Measurements from ENCODE around the gene TMPRSS2. TPM values are rescaled to one million over a fixed set of nuclear protein-coding genes. Genes with fewer than 3 reads are reported as not detected.

Gene TMPRSS2
- total RNA-seq, 1 donor from 2014 or later: 1.3 TPM

DNA sequence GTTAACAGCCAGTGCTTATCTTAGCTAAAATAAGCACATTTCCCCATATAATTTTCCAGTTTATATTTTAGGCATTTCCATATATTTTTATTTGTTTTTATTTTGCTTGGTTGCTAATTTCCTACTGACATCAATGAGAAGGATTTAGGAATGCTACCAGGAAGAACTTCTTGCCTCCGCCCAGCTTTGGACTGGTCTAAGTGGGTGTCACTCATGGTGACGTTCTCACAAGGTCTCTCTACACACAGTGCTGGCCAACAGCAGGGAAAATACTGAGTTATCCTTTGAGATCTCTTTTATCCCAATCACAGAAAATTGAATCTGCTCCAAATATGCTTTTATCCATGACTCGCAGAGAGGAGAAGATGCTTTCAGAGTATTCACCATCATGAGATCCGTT, 68.7 kb downstream of the TMPRSS2 start:
- H3K36me3 Mint-ChIP-seq: peaks cover 35% of the 10 kb centered on the region
- TF ChIP-seq, protein P1, sequence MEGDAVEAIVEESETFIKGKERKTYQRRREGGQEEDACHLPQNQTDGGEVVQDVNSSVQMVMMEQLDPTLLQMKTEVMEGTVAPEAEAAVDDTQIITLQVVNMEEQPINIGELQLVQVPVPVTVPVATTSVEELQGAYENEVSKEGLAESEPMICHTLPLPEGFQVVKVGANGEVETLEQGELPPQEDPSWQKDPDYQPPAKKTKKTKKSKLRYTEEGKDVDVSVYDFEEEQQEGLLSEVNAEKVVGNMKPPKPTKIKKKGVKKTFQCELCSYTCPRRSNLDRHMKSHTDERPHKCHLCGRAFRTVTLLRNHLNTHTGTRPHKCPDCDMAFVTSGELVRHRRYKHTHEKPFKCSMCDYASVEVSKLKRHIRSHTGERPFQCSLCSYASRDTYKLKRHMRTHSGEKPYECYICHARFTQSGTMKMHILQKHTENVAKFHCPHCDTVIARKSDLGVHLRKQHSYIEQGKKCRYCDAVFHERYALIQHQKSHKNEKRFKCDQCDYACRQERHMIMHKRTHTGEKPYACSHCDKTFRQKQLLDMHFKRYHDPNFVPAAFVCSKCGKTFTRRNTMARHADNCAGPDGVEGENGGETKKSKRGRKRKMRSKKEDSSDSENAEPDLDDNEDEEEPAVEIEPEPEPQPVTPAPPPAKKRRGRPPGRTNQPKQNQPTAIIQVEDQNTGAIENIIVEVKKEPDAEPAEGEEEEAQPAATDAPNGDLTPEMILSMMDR (IDR thresholded peaks at IDR 0.05; ENCODE audit: unreplicated experiment): no peak
- peaks cover 17% of the 10 kb centered on the region for H3K9me3 Mint-ChIP-seq
- H3K27ac Mint-ChIP-seq: no peak overlapping the region
- no peak for DNase-seq (ENCODE audit: low spot score in 2 of 2, unreplicated experiment in 2 of 2)
- no peaks in the 10 kb centered on the region for H3K27me3 Mint-ChIP-seq (ENCODE audit: low read depth)
- no peak overlapping the region for H3K4me3 Mint-ChIP-seq
- no peaks in the 10 kb centered on the region for H3K4me1 Mint-ChIP-seq

DNA sequence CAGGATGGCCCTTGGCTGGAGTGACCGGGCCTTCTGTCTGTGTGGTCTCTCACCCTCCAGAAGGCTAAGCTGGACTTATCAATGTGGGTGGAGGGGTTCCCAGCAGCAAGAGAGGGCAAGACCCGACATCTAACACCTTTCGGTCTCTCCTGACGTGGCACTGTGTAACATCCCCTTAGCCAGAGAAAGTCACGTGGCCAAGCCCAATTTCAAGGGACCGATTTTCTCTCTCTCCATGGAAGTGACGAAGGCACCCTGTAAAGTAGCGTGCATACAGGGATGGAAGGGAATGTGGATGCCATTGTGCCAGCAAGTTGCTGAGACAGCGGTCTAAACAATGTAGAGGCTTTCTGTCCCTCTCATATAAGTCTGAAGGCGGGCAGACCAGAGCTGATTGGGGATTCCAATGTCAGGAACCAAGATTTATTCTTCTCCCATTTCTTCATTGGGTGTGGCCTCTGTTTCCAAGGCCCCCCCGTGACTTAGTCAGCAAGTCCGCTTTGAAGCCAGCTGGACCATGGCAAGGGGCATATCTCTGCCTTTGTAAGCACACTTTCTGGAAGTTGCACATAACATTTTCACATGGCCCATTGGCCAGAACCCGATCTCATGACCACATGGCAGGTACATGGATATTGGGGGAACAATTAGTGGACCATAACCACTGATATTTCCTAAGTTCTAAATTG, 69.4 kb downstream of the TMPRSS2 start:
- TF ChIP-seq, protein P1 (IDR thresholded peaks at IDR 0.05; ENCODE audit: unreplicated experiment): no peak
- H3K9me3 Mint-ChIP-seq: peaks cover 18% of the 10 kb centered on the region
- H3K4me3 Mint-ChIP-seq: no peak overlapping the region

DNA sequence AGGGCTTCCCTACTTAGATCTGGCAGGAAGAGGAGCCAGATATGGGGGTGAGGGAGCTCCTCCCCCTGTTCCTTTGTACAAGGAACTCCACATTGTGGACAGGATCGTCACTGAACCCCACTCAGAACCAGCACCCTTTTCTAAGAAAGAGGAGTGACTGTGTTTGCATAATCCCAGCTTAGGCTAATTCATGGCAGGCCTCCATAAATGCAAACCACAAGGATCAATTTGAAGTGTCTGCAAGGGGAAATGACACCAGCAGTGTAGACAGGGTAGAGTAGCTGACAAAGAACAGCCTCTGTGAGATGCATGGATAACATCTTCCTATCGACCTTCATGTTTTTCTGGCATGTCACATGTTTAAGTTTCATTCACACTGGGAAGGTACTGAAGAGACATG, 70.2 kb downstream of the TMPRSS2 start:
- TF ChIP-seq, protein P1 (IDR thresholded peaks at IDR 0.05; ENCODE audit: unreplicated experiment): no peak
- no peak for DNase-seq (ENCODE audit: low spot score in 2 of 2, unreplicated experiment in 2 of 2)

More for the DNA sequence above, 69.4 kb downstream of the TMPRSS2 start:
- DNase-seq (ENCODE audit: low spot score in 2 of 2, unreplicated experiment in 2 of 2): no peak
- Mint-ChIP-seq H3K36me3 (peaks cover 39% of the 10 kb centered on the region), H3K4me1 (no peaks in the 10 kb centered on the region), H3K27me3 (ENCODE audit: low read depth) (no peaks in the 10 kb centered on the region), H3K27ac (no peak overlapping the region)

DNA sequence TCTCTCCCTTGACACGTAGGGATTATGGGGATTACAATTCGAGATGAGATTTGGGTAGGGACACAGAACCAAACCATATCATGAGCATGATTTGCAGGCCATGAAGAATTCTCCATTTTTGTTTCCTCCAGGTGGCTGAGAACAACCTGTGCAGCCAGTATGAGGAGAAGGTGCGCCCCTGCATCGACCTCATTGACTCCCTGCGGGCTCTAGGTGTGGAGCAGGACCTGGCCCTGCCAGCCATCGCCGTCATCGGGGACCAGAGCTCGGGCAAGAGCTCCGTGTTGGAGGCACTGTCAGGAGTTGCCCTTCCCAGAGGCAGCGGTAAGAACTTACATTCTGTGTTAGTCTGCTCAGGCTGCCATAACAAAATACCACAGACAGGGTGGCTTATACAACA, 72.3 kb downstream of the TMPRSS2 start:
- Mint-ChIP-seq H3K4me3 (no peak overlapping the region), H3K27me3 (ENCODE audit: low read depth) (no peaks in the 10 kb centered on the region), H3K9me3 (peaks cover 23% of the 10 kb centered on the region), H3K4me1 (no peaks in the 10 kb centered on the region), H3K36me3 (peaks cover 52% of the 10 kb centered on the region), H3K27ac (no peak overlapping the region)
- DNase-seq (ENCODE audit: low spot score in 2 of 2, unreplicated experiment in 2 of 2): no peak
- TF ChIP-seq, protein P1 (IDR thresholded peaks at IDR 0.05; ENCODE audit: unreplicated experiment): no peak

More for the DNA sequence above, 70.2 kb downstream of the TMPRSS2 start:
- Mint-ChIP-seq H3K4me1 (no peaks in the 10 kb centered on the region), H3K27ac (no peak overlapping the region), H3K36me3 (peaks cover 46% of the 10 kb centered on the region), H3K27me3 (ENCODE audit: low read depth) (no peaks in the 10 kb centered on the region), H3K9me3 (peaks cover 23% of the 10 kb centered on the region), H3K4me3 (no peak overlapping the region)

DNA sequence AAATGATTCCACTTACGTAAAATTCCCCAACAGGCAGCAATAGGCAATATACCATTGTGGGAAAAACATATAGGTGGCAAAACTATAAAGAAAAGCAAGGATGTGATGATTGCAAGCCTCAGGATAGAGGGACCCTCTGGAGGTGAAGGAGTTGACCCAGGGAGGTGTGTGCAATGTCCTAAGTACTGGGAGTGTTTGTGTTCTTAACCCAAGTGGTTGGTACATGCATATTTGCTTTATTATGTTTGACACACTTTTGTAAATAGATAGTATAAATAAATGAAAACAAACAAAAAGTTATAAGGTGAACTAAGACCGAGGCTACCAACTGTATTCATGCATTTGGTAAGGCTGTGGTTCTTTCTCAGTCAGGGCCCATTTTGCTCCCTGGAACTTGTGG, 74.4 kb downstream of the TMPRSS2 start:
- Mint-ChIP-seq H3K27me3 (ENCODE audit: low read depth) (peaks cover 4% of the 10 kb centered on the region), H3K4me1 (no peaks in the 10 kb centered on the region)
- no peak for DNase-seq (ENCODE audit: low spot score in 2 of 2, unreplicated experiment in 2 of 2)

More for the DNA sequence above, 74.4 kb downstream of the TMPRSS2 start:
- Mint-ChIP-seq H3K4me3 (no peak overlapping the region), H3K36me3 (peaks cover 51% of the 10 kb centered on the region), H3K27ac (no peak overlapping the region), H3K9me3 (peaks cover 23% of the 10 kb centered on the region)
- TF ChIP-seq, protein P1 (IDR thresholded peaks at IDR 0.05; ENCODE audit: unreplicated experiment): no peak

All from mesothelial cell of epicardium (in vitro differentiated cells).